ENCODE results near the gene CAMKMT. TPM values are rescaled to one million over a fixed set of nuclear protein-coding genes. Genes with fewer than 3 reads are reported as not detected.

Gene CAMKMT
- total RNA-seq, 2 experiments from 2014 or later: 11.2 to 12.7 TPM

- ATAC-seq (no peak), DNase-seq (no peak)
- H3K4me3 Mint-ChIP-seq: no peak overlapping the region
- no peak overlapping the region for H3K27ac Mint-ChIP-seq
- peaks cover 12% of the 10 kb centered on the region for H3K4me1 Mint-ChIP-seq (ENCODE audit: low read depth)
- no peaks in the 10 kb centered on the region for H3K9me3 Mint-ChIP-seq (ENCODE audit: insufficient read depth)
- CTCF ChIA-PET: interaction anchor here (1.0 kb wide), 1 partner anchor 229 kb away, joined by 3 read pairs; no protein-coding TSS in a partner anchor
- H3K27me3 Mint-ChIP-seq (ENCODE audit: low read depth): no peaks in the 10 kb centered on the region
- no peaks in the 10 kb centered on the region for H3K36me3 Mint-ChIP-seq (ENCODE audit: low read depth)
- POLR2A ChIA-PET: no interaction called here
These were observed 346.9 kb downstream of the CAMKMT start for GRCh38 chr2:44708661-44709000.

- CTCF ChIA-PET: interaction anchor here (0.8 kb wide), 1 partner anchor 233 kb away, joined by 3 read pairs; no protein-coding TSS in a partner anchor
- H3K9me3 Mint-ChIP-seq (ENCODE audit: insufficient read depth): no peaks in the 10 kb centered on the region
- H3K27me3 Mint-ChIP-seq (ENCODE audit: low read depth): no peaks in the 10 kb centered on the region
- POLR2A ChIA-PET: no interaction called here
- H3K27ac Mint-ChIP-seq: no peak overlapping the region
- H3K4me1 Mint-ChIP-seq (ENCODE audit: low read depth): peaks cover 11% of the 10 kb centered on the region
- DNase-seq (no peak), ATAC-seq (no peak)
- no peaks in the 10 kb centered on the region for H3K36me3 Mint-ChIP-seq (ENCODE audit: low read depth)
- H3K4me3 Mint-ChIP-seq: no peak overlapping the region
These were observed 351.4 kb downstream of the CAMKMT start for GRCh38 chr2:44713170-44713569.

- ATAC-seq (no peak), DNase-seq (no peak)
- Mint-ChIP-seq H3K9me3 (ENCODE audit: insufficient read depth) (no peaks in the 10 kb centered on the region), H3K4me1 (ENCODE audit: low read depth) (peaks cover 5% of the 10 kb centered on the region), H3K36me3 (ENCODE audit: low read depth) (no peaks in the 10 kb centered on the region), H3K27ac (no peak overlapping the region), H3K4me3 (no peak overlapping the region), H3K27me3 (ENCODE audit: low read depth) (no peaks in the 10 kb centered on the region)
- POLR2A ChIA-PET: no interaction called here
- CTCF ChIA-PET: interaction anchor here (0.9 kb wide), 1 partner anchor 236 kb away, joined by 3 read pairs; no protein-coding TSS in a partner anchor
These were observed 353.9 kb downstream of the CAMKMT start for GRCh38 chr2:44715671-44716081.

GRCh38 chr2:44716131-44716530, 354.4 kb downstream of the CAMKMT start:
- POLR2A ChIA-PET: no interaction called here
- Mint-ChIP-seq H3K4me1 (ENCODE audit: low read depth) (peaks cover 5% of the 10 kb centered on the region), H3K4me3 (no peak overlapping the region), H3K27ac (no peak overlapping the region), H3K36me3 (ENCODE audit: low read depth) (no peaks in the 10 kb centered on the region), H3K9me3 (ENCODE audit: insufficient read depth) (no peaks in the 10 kb centered on the region), H3K27me3 (ENCODE audit: low read depth) (no peaks in the 10 kb centered on the region)
- CTCF ChIA-PET: no interaction called here
- DNase-seq (no peak), ATAC-seq (no peak)

- no peaks in the 10 kb centered on the region for H3K27me3 Mint-ChIP-seq (ENCODE audit: low read depth)
- ATAC-seq (no peak), DNase-seq (no peak)
- H3K9me3 Mint-ChIP-seq (ENCODE audit: insufficient read depth): no peaks in the 10 kb centered on the region
- H3K4me1 Mint-ChIP-seq (ENCODE audit: low read depth): no peaks in the 10 kb centered on the region
- H3K36me3 Mint-ChIP-seq (ENCODE audit: low read depth): no peaks in the 10 kb centered on the region
- POLR2A ChIA-PET: no interaction called here
- H3K27ac Mint-ChIP-seq: no peak overlapping the region
- H3K4me3 Mint-ChIP-seq: no peak overlapping the region
- CTCF ChIA-PET: interaction anchor here (0.9 to 1.6 kb wide), 2 partner anchors 176 to 239 kb away, joined by 3 to 8 read pairs; no protein-coding TSS in a partner anchor
These were observed 356.7 kb downstream of the CAMKMT start for GRCh38 chr2:44718431-44718830.

GRCh38 chr2:44719562-44719961, 357.8 kb downstream of the CAMKMT start:
- ATAC-seq (no peak), DNase-seq (no peak)
- no peak overlapping the region for H3K4me3 Mint-ChIP-seq
- CTCF ChIA-PET: no interaction called here
- H3K27me3 Mint-ChIP-seq (ENCODE audit: low read depth): no peaks in the 10 kb centered on the region
- POLR2A ChIA-PET: no interaction called here
- no peaks in the 10 kb centered on the region for H3K4me1 Mint-ChIP-seq (ENCODE audit: low read depth)
- H3K9me3 Mint-ChIP-seq (ENCODE audit: insufficient read depth): no peaks in the 10 kb centered on the region
- no peaks in the 10 kb centered on the region for H3K36me3 Mint-ChIP-seq (ENCODE audit: low read depth)
- no peak overlapping the region for H3K27ac Mint-ChIP-seq

GRCh38 chr2:44722026-44722625, 360.4 kb downstream of the CAMKMT start:
- DNase-seq (no peak), ATAC-seq (no peak)
- no peaks in the 10 kb centered on the region for H3K36me3 Mint-ChIP-seq (ENCODE audit: low read depth)
- H3K27ac Mint-ChIP-seq: no peak overlapping the region
- no peaks in the 10 kb centered on the region for H3K4me1 Mint-ChIP-seq (ENCODE audit: low read depth)
- H3K27me3 Mint-ChIP-seq (ENCODE audit: low read depth): peaks cover 3% of the 10 kb centered on the region
- H3K4me3 Mint-ChIP-seq: no peak overlapping the region
- CTCF ChIA-PET: no interaction called here
- no peaks in the 10 kb centered on the region for H3K9me3 Mint-ChIP-seq (ENCODE audit: insufficient read depth)
- POLR2A ChIA-PET: no interaction called here

- no peaks in the 10 kb centered on the region for H3K36me3 Mint-ChIP-seq (ENCODE audit: low read depth)
- DNase-seq (no peak), ATAC-seq (no peak)
- no peaks in the 10 kb centered on the region for H3K9me3 Mint-ChIP-seq (ENCODE audit: insufficient read depth)
- POLR2A ChIA-PET: no interaction called here
- no peak overlapping the region for H3K27ac Mint-ChIP-seq
- no peak overlapping the region for H3K4me3 Mint-ChIP-seq
- CTCF ChIA-PET: interaction anchor here (1.0 kb wide), 1 partner anchor 244 kb away, joined by 3 read pairs; no protein-coding TSS in a partner anchor
- H3K4me1 Mint-ChIP-seq (ENCODE audit: low read depth): no peaks in the 10 kb centered on the region
- peaks cover 3% of the 10 kb centered on the region for H3K27me3 Mint-ChIP-seq (ENCODE audit: low read depth)
These were observed 362.2 kb downstream of the CAMKMT start for GRCh38 chr2:44723921-44724320.

GRCh38 chr2:44730593-44730992, 368.8 kb downstream of the CAMKMT start:
- POLR2A ChIA-PET: no interaction called here
- CTCF ChIA-PET: no interaction called here
- DNase-seq (no peak), ATAC-seq (no peak)
- H3K27me3 Mint-ChIP-seq (ENCODE audit: low read depth): no peaks in the 10 kb centered on the region
- no peaks in the 10 kb centered on the region for H3K36me3 Mint-ChIP-seq (ENCODE audit: low read depth)
- H3K4me1 Mint-ChIP-seq (ENCODE audit: low read depth): no peaks in the 10 kb centered on the region
- no peak overlapping the region for H3K4me3 Mint-ChIP-seq
- H3K9me3 Mint-ChIP-seq (ENCODE audit: insufficient read depth): no peaks in the 10 kb centered on the region
- no peak overlapping the region for H3K27ac Mint-ChIP-seq

- DNase-seq (no peak), ATAC-seq (no peak)
- Mint-ChIP-seq H3K27ac (no peak overlapping the region), H3K27me3 (ENCODE audit: low read depth) (no peaks in the 10 kb centered on the region), H3K9me3 (ENCODE audit: insufficient read depth) (peaks cover 5% of the 10 kb centered on the region), H3K4me3 (no peak overlapping the region), H3K36me3 (ENCODE audit: low read depth) (no peaks in the 10 kb centered on the region), H3K4me1 (ENCODE audit: low read depth) (no peaks in the 10 kb centered on the region)
- CTCF ChIA-PET: no interaction called here
- POLR2A ChIA-PET: no interaction called here
These were observed 369.8 kb downstream of the CAMKMT start for GRCh38 chr2:44731505-44731904.

- no peaks in the 10 kb centered on the region for H3K36me3 Mint-ChIP-seq (ENCODE audit: low read depth)
- no peaks in the 10 kb centered on the region for H3K4me1 Mint-ChIP-seq (ENCODE audit: low read depth)
- H3K27me3 Mint-ChIP-seq (ENCODE audit: low read depth): no peaks in the 10 kb centered on the region
- ATAC-seq (no peak), DNase-seq (no peak)
- H3K4me3 Mint-ChIP-seq: no peak overlapping the region
- H3K27ac Mint-ChIP-seq: no peak overlapping the region
- CTCF ChIA-PET: no interaction called here
- POLR2A ChIA-PET: no interaction called here
- H3K9me3 Mint-ChIP-seq (ENCODE audit: insufficient read depth): peaks cover 18% of the 10 kb centered on the region
These were observed 374.7 kb downstream of the CAMKMT start for GRCh38 chr2:44736270-44736942.

- no peaks in the 10 kb centered on the region for H3K27me3 Mint-ChIP-seq (ENCODE audit: low read depth)
- no peak for DNase-seq
- peaks cover 18% of the 10 kb centered on the region for H3K9me3 Mint-ChIP-seq (ENCODE audit: insufficient read depth)
- H3K27ac Mint-ChIP-seq: no peak overlapping the region
- no peaks in the 10 kb centered on the region for H3K4me1 Mint-ChIP-seq (ENCODE audit: low read depth)
- H3K36me3 Mint-ChIP-seq (ENCODE audit: low read depth): no peaks in the 10 kb centered on the region
- POLR2A ChIA-PET: no interaction called here
- H3K4me3 Mint-ChIP-seq: no peak overlapping the region
- CTCF ChIA-PET: no interaction called here
- ATAC-seq: no peak
These were observed 378.9 kb downstream of the CAMKMT start for GRCh38 chr2:44740678-44741077.

All from activated CD8-positive, alpha-beta T cell treated with anti-CD3 and anti-CD28 coated beads, Interleukin-2, amount 10 ng/mL, durations not matched to agents 7 days and 5 days (primary cell).